GM19372 (cell line): ENCODE measurements around the gene MRPS18B.

Source experiments
- ATAC-seq: cut with Tn5 transposase; IDR thresholded peaks from one replicate; pipeline ENCODE4 v1.9.1; 2021; ENCODE audit warnings: mild to moderate bottlenecking, low read depth, moderate library complexity; ENCODE audit not compliant: unreplicated experiment

MRPS18B gene

DNA sequence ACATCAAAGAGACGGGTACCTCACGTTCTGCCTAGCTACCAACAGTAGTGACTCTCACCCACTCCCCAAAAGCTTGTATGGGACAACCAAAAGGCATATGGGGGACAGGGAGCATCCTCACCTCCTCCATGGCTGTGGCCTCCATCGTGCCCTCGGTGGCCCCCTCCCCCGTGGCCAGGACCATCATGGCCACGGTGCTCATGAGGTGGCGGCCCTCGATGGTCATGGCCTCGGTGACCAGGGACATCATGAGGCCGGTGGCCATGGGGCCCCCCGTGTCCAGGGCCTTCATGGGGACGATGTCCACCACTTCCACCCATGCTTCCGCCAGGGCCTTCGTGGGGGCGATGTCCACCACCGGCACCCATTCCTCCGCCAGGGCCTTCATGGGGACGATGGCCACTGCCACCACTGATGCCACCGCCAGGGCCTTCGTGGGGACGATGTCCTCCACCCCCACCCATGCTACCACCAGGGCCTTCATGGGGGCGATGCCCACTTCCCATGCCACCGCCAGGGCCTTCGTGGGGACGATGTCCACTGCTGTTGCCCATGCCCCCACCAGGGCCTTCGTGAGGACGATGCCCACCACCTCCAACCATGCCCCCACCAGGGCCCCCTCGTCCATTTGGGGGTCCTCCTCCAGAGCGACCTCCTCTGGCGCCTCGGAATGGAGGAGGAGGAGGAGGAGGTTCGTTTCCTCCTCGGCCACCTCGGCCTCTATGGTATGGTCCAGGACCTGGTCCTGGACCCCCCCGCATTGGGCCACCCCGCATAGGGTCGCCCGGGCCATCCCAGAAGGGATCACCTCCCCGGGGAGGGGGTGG, 15.6 kb upstream of the MRPS18B start:
- no peak for ATAC-seq

- no peak for ATAC-seq
Measured at GRCh38 chr6:30603961-30604360, 13.7 kb upstream of the MRPS18B start.

DNA sequence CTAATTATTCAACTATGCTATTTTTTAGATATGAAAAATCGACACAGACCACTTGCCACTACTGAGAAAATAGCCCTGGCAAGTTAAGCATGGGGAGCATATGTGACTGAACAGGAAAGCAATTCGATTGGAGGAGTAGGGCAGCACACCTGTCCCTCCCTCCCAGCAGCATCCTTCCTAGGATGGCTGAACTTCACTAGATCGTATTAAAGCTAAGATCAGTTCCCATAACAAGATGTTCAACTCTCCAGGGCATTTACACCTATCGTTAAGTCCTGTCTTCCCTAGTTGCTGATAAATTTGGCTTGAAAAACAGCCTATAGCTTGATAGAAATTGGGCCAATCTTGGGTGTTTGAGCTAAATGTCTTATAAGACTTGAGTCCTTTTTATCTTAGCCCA, 7.6 kb upstream of the MRPS18B start:
- no peak for ATAC-seq

- ATAC-seq, result no peak
Measured at GRCh38 chr6:30611150-30611855, 6.3 kb upstream of the MRPS18B start.

GRCh38 chr6:30611856-30612194, 5.8 kb upstream of the MRPS18B start:
- no peak for ATAC-seq

- ATAC-seq, result no peak
Measured at GRCh38 chr6:30612213-30612612, 5.4 kb upstream of the MRPS18B start.

GRCh38 chr6:30612687-30613248, 4.9 kb upstream of the MRPS18B start:
- no peak for ATAC-seq

DNA sequence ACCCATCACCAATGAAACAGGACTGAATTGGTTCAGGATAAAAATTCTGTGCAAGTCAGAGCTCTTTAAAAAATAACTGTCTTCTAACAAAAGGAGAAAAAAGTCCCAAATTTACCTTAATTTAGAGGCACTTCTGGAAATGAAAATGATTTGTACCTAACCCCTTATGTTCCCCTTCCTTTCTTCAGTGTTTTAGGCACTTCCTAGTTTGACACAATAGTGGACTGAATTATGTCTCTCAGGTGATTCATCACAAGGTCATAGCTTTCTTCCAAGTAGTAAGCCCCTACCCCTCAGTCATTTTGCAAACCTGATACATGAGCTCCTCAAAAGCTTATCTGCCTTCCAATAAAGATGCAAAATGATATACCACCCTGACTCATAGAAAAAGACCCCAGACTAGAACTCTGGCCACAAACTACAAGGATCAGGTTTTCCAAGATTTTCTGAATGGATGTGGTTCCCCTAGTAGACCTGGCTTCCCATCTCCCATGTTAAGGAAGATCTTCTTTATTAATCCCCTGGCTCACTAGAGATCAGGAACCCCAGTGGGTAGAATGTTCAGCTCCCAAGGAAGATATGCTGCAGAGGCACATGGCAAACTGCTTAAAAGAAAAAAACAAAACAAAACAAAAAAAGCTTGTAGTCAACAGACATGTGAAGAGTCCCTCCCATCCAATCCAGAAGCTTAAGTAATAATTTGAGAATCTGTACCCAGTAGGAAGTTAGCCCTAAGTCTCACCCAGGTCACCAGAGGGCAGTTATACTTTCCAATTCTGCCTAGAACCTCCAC, 4.2 kb upstream of the MRPS18B start:
- no peak for ATAC-seq

- ATAC-seq, result no peak
Measured at GRCh38 chr6:30614044-30614842, 3.4 kb upstream of the MRPS18B start.

GRCh38 chr6:30614843-30615218, 2.8 kb upstream of the MRPS18B start:
- ATAC-seq, result peak; percentile 26

GRCh38 chr6:30615219-30615957, 2.3 kb upstream of the MRPS18B start:
- ATAC-seq, result no peak

- ATAC-seq, result no peak
Measured at GRCh38 chr6:30615958-30616810, 1.5 kb upstream of the MRPS18B start.

- peak; percentile 78 for ATAC-seq
Measured at GRCh38 chr6:30616811-30617564, 652 bp upstream of the MRPS18B start, which contains the start of gene PPP1R10. Gene PPP1R10 (minus strand): TSS chr6:30617243. CDS start chr6:30609944, 7,299 bp downstream.

GRCh38 chr6:30618270-30618797, 694 bp downstream of the MRPS18B start:
- ATAC-seq, result no peak

- ATAC-seq, result no peak
Measured at GRCh38 chr6:30619561-30619960, 1.9 kb downstream of the MRPS18B start.

DNA sequence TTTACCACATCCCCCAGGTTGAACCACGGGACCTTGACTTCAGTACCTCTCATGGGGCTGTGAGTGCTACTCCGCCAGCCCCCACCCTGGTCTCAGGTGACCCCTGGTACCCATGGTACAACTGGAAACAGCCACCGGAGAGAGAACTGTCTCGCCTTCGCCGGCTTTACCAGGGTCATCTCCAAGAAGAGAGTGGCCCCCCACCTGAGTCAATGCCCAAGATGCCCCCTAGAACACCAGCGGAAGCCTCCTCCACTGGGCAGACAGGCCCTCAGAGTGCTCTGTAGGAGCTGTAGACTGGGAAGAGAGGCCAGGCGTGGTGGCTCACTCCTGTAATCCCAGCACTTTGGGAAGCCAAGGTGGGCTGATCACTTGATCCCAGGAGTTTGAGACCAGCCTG, 7.9 kb downstream of the MRPS18B start:
- no peak for ATAC-seq
